Thoracic aorta (tissue), 2 donors: Measurements from ENCODE around the gene KHSRP. TPM values are rescaled to one million over a fixed set of nuclear protein-coding genes. Genes with fewer than 3 reads are reported as not detected.

ENCODE experiments used
- ATAC-seq: fragments of 150-250 bp; one replicate; pipeline ENCODE4 v1.8.0; 2017; ENCODE audit warnings: low read depth; ENCODE audit not compliant: insufficient number of reproducible peaks, low FRiP score
- DNase-seq: peaks from one replicate; pipeline ENCODE4 v3.0.0-alpha.2; 2020; ENCODE audit warnings: low spot score
- H3K27ac ChIP-seq, 2 donors: fragments of 200-600 bp; sonication (generic); 1 replicate in 1 of 2; 2 replicates in 1 of 2; pipeline ENCODE4 v1.5.1; 2016; ENCODE audit warnings: mild to moderate bottlenecking in 2 of 2, moderate library complexity in 2 of 2
- H3K27me3 ChIP-seq: fragments of 200-600 bp; sonication (generic); replicated peaks from 2 replicates; pipeline ENCODE4 v1.6.0; 2016; ENCODE audit warnings: mild to moderate bottlenecking; ENCODE audit not compliant: insufficient read depth
- H3K36me3 ChIP-seq: fragments of 200-600 bp; sonication (generic); one replicate; pipeline ENCODE4 v1.5.1; 2016
- H3K4me1 ChIP-seq, 2 donors: fragments of 200-600 bp; sonication (generic); 1 replicate in 1 of 2; 2 replicates in 1 of 2; pipeline versions ENCODE4 v1.5.1 to v1.6.0; 2016; ENCODE audit warnings: low read depth in 2 of 2, mild to moderate bottlenecking in 1 of 2; ENCODE audit not compliant: control insufficient read depth in 1 of 2
- H3K4me3 ChIP-seq: fragments of 200-600 bp; sonication (generic); 2 replicates; pipeline ENCODE4 v1.5.1; 2016; ENCODE audit warnings: mild to moderate bottlenecking
- H3K9me3 ChIP-seq: fragments of 200-600 bp; sonication (generic); 2 replicates; pipeline ENCODE4 v1.5.1; 2016
- total RNA-seq, 2 donors: library from RNA; depleted of rRNA; stranded (reverse); fragments of >200 nt; gene quantifications; one replicate each; pipeline versions ENCODE4 v1.1.0 to v1.2.3, GENCODE V29; 2016
- TF ChIP-seq, protein P1 (sequence below): fragments of 200-600 bp; sonication (generic); IDR thresholded peaks from one replicate; pipeline ENCODE4 v1.5.1; 2019; ENCODE audit warnings: antibody characterized with exemption

KHSRP gene
- total RNA-seq, 2 donors from 2014 or later: 98.4 to 111 TPM

GRCh38 chr19:6455924-6456323, 31.3 kb upstream of the KHSRP start:
- DNase-seq (no peak), ATAC-seq (no peak)
- H3K4me3 ChIP-seq: no peak overlapping the region
- H3K27me3 ChIP-seq: no peaks in the 10 kb centered on the region
- peaks cover 3% of the 10 kb centered on the region for H3K9me3 ChIP-seq
- H3K27ac ChIP-seq: no peak overlapping the region
- peaks cover 0 to 15% of the 10 kb centered on the region in 2 donors for H3K4me1 ChIP-seq
- TF ChIP-seq, protein P1, sequence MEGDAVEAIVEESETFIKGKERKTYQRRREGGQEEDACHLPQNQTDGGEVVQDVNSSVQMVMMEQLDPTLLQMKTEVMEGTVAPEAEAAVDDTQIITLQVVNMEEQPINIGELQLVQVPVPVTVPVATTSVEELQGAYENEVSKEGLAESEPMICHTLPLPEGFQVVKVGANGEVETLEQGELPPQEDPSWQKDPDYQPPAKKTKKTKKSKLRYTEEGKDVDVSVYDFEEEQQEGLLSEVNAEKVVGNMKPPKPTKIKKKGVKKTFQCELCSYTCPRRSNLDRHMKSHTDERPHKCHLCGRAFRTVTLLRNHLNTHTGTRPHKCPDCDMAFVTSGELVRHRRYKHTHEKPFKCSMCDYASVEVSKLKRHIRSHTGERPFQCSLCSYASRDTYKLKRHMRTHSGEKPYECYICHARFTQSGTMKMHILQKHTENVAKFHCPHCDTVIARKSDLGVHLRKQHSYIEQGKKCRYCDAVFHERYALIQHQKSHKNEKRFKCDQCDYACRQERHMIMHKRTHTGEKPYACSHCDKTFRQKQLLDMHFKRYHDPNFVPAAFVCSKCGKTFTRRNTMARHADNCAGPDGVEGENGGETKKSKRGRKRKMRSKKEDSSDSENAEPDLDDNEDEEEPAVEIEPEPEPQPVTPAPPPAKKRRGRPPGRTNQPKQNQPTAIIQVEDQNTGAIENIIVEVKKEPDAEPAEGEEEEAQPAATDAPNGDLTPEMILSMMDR: no peak
- H3K36me3 ChIP-seq: peaks cover 27% of the 10 kb centered on the region

DNA sequence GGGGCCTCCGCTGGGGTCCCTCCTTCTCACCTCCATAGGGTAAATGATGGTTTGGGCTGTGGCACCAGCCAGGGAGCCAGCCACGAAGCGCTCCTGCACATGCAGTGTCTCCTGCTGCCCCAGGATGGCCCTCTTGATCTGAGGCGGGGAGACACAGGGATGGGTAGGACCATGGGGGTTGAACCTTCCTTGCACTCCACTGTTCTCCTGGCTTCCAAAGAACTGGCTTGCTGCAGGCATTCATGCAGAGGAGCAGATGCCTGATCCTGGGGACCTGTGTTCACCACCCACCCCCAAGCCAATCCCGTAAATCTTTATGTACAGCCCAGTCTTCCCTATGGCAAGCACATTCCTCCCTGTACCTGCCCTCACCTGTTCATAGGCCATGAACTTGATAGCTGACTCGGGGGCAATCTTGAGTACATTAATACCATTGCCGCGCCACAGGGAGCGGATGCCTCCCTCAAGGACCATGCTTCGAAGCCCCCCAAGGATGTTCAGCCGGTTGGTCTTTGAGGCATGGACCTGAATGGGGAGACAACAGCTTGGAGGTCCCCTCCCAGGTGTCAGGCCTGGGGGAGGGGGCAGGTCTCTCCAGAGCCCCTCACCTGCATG, 29.4 kb upstream of the KHSRP start:
- TF ChIP-seq, protein P1: no peak
- DNase-seq (no peak), ATAC-seq (no peak)
- no peaks in the 10 kb centered on the region for H3K27me3 ChIP-seq
- H3K4me3 ChIP-seq: no peak overlapping the region
- peaks cover 3% of the 10 kb centered on the region for H3K9me3 ChIP-seq
- peaks cover 0 to 14% of the 10 kb centered on the region in 2 donors for H3K4me1 ChIP-seq
- H3K27ac ChIP-seq: no peak overlapping the region
- H3K36me3 ChIP-seq: peaks cover 27% of the 10 kb centered on the region

DNA sequence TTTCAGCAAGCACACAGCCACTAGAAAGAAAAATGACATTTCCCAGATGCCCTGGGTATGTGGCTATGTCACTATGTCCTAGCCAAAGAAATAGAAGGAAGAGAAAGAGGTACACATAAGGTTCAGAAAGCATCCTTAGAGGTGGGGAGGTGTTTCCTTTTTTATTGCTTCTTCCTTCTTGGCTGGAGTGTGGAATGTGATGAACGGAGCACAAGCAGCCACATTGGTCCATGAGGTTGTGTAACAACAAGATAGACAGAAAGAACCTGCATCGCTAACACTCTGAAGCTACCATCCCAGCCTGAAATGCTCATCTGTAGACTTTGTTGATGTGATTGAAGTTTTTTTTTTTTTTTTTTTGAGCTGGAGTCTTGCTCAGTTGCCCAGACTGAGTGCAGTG, 28.3 kb upstream of the KHSRP start:
- peaks cover 3% of the 10 kb centered on the region for H3K9me3 ChIP-seq
- TF ChIP-seq, protein P1: no peak
- H3K4me1 ChIP-seq: peaks cover 0 to 2% of the 10 kb centered on the region in 2 donors
- H3K4me3 ChIP-seq: no peak overlapping the region
- peaks cover 27% of the 10 kb centered on the region for H3K36me3 ChIP-seq
- no peaks in the 10 kb centered on the region for H3K27me3 ChIP-seq
- ATAC-seq (no peak), DNase-seq (no peak)
- H3K27ac ChIP-seq: no peak overlapping the region

DNA sequence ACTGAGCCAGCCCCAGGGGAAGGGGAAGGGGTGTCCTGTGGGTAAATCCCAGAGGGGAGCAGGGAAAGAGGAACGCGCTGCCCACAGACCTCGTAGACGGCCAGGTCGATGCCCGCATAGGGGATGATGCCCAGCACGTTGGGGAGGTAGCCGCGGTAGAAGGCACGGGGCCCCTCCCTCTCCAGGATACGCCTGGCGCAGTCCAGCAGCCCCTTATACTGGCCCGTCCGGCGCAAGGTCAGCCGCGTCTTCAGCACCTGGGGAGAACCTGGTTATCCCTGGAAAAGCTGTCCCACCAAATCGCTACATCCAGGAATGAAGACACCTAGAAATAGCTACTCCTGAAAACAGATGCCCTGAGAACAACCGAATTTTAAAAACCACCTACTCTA, 27.6 kb upstream of the KHSRP start:
- Histone ChIP-seq H3K27ac (no peak overlapping the region), H3K36me3 (peaks cover 27% of the 10 kb centered on the region), H3K4me3 (no peak overlapping the region), H3K27me3 (no peaks in the 10 kb centered on the region), H3K4me1 (no peaks in the 10 kb centered on the region), H3K9me3 (peaks cover 3% of the 10 kb centered on the region)
- DNase-seq (no peak), ATAC-seq (no peak)
- TF ChIP-seq, protein P1: no peak

- no peaks in the 10 kb centered on the region for H3K4me1 ChIP-seq
- H3K27ac ChIP-seq: no peak overlapping the region
- H3K27me3 ChIP-seq: no peaks in the 10 kb centered on the region
- peaks cover 32% of the 10 kb centered on the region for H3K36me3 ChIP-seq
- no peak for ATAC-seq
- no peak for DNase-seq
- peaks cover 3% of the 10 kb centered on the region for H3K9me3 ChIP-seq
- TF ChIP-seq, protein P1: no peak
- H3K4me3 ChIP-seq: no peak overlapping the region
Measured at GRCh38 chr19:6451583-6452222, 27.1 kb upstream of the KHSRP start.
